ENCODE data around the gene MACROD2.

GRCh38 chr20:14918976-14919375, 923.7 kb downstream of the MACROD2 start:
- TF ChIP-seq EP300 (IDR thresholded peaks at IDR 0.05), result no peak
- TF ChIP-seq POLR2A (IDR thresholded peaks at IDR 0.05), result no peak
- TF ChIP-seq CTCF (IDR thresholded peaks at IDR 0.05), result no peak

Data from ovary (tissue), 3 donors.